Fibroblast of mammary gland (primary cell): ENCODE measurements around the gene DCHS1.

Experiments
- DNase-seq: peaks from one replicate; pipeline ENCODE4 v3.0.0-alpha.2; 2010; ENCODE audit warnings: low read depth
- H3K4me3 ChIP-seq: 2 replicates; pipeline ENCODE4 v1.5.1; 2011; ENCODE audit warnings: low read depth, mild to moderate bottlenecking, low read length, moderate library complexity; ENCODE audit not compliant: control insufficient read depth
- CTCF ChIP-seq: conservative IDR thresholded peaks from 2 replicates; pipeline ENCODE4 v1.5.1; 2011; ENCODE audit warnings: low read depth, low read length, inconsistent platforms; ENCODE audit not compliant: control insufficient read depth, insufficient read depth

DCHS1 gene

GRCh38 chr11:6670202-6670830 lies 14.7 kb upstream of the DCHS1 start:
- no peak for TF ChIP-seq CTCF
- DNase-seq: no peak
- H3K4me3 ChIP-seq: no peak overlapping the region

GRCh38 chr11:6667733-6668374 lies 12.2 kb upstream of the DCHS1 start:
- peak; percentile 60 for TF ChIP-seq CTCF
- no peak overlapping the region for H3K4me3 ChIP-seq
- DNase-seq: peak; percentile 54

GRCh38 chr11:6666302-6667183 lies 10.9 kb upstream of the DCHS1 start:
- H3K4me3 ChIP-seq: no peak overlapping the region
- DNase-seq: no peak
- no peak for TF ChIP-seq CTCF

GRCh38 chr11:6664551-6664950 lies 8.9 kb upstream of the DCHS1 start:
- TF ChIP-seq CTCF: no peak
- no peak overlapping the region for H3K4me3 ChIP-seq
- DNase-seq: no peak

- no peak overlapping the region for H3K4me3 ChIP-seq
- TF ChIP-seq CTCF: no peak
- DNase-seq: no peak
These were observed 8.3 kb upstream of the DCHS1 start for GRCh38 chr11:6663794-6664469.

DNA sequence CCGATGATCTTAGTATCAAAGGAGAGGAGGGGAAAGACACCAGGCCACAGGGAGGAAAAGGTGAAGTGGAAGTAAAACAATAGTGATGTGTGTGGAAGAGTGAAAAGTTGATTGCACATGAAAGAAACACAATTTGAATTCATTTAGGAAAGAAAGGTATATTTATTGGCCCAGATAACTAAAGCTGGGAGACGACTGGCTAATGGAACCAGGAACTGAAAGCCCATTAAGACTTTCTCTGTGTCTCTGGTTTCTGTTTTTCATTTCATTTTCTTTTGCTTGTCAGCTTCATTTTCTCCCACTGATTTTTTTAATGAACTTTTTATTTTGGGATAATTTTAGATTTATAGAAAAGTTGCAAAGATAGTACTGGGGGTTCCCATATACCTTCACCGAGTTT lies 5.1 kb upstream of the DCHS1 start:
- no peak overlapping the region for H3K4me3 ChIP-seq
- TF ChIP-seq CTCF: no peak
- no peak for DNase-seq
